ENCODE data around the gene PPDPF. TPM values are rescaled to one million over a fixed set of nuclear protein-coding genes. Genes with fewer than 3 reads are reported as not detected.

The PPDPF gene
- total RNA-seq, 2 donors from 2014 or later = 602 to 609 TPM

- intact Hi-C loops (cut with DNase I) = loop anchor here (5.0 to 10.0 kb wide), 2 partner anchors 328 to 435 kb away; partner anchors contain the start of genes ABHD16B and TPD52L2
- H3K9me3 ChIP-seq = no peaks in the 10 kb centered on the region
- H3K4me1 ChIP-seq (replicated peaks) = peaks cover 5% of the 10 kb centered on the region
- no peak for TF ChIP-seq POLR2AphosphoS5 (IDR thresholded peaks at IDR 0.05)
- TF ChIP-seq CTCF (IDR thresholded peaks at IDR 0.05) = no peak
- TF ChIP-seq POLR2A (IDR thresholded peaks at IDR 0.05) = no peak
- WGBS = 76% methylated on average over 27 of the region's 29 CpGs
- no peaks in the 10 kb centered on the region for H3K27me3 ChIP-seq (replicated peaks; ENCODE audit: insufficient read depth)
- H3K4me3 ChIP-seq = peak within 1 kb of the TSS in 1 of 2 donors; percentile 17
- H3K27ac ChIP-seq = peak within 1 kb of the TSS; percentile 73 to 80
- no peaks in the 10 kb centered on the region for H3K36me3 ChIP-seq
- DNase-seq (ENCODE audit: low spot score) = no peak
Measured at GRCh38 chr20:63536997-63537524, 16.5 kb downstream of the PPDPF start, which contains the start of gene PTK6. PTK6 (minus strand) TSS chr20:63537376; CDS start chr20:63537314, 62 bp downstream.

GRCh38 chr20:63537525-63538203, 17.1 kb downstream of the PPDPF start:
- 19% methylated on average over 34 of the region's 34 CpGs for WGBS
- TF ChIP-seq CTCF (IDR thresholded peaks at IDR 0.05) (peak; percentile 84 to 99 (median 95)), POLR2A (IDR thresholded peaks at IDR 0.05) (peak; percentile 13), POLR2AphosphoS5 (IDR thresholded peaks at IDR 0.05) (peak; percentile 60)
- Histone ChIP-seq H3K4me1 (replicated peaks) (peaks cover 5% of the 10 kb centered on the region), H3K27ac (peak overlapping the region; percentile 73 to 80), H3K9me3 (no peaks in the 10 kb centered on the region), H3K27me3 (replicated peaks; ENCODE audit: insufficient read depth) (no peaks in the 10 kb centered on the region), H3K4me3 (peak overlapping the region in 1 of 2 donors; percentile 17), H3K36me3 (no peaks in the 10 kb centered on the region)
- peak; percentile 64 for DNase-seq (ENCODE audit: low spot score)
- intact Hi-C loops (cut with DNase I) = loop anchor here (5.0 to 10.0 kb wide), 2 partner anchors 327 to 435 kb away; partner anchors contain the start of genes ABHD16B and TPD52L2

- intact Hi-C loops (cut with DNase I) = loop anchor here (5.0 to 10.0 kb wide), 2 partner anchors 326 to 434 kb away; partner anchors contain the start of genes ABHD16B and TPD52L2
- TF ChIP-seq POLR2A (IDR thresholded peaks at IDR 0.05) (no peak), POLR2AphosphoS5 (IDR thresholded peaks at IDR 0.05) (peak; percentile 88), CTCF (IDR thresholded peaks at IDR 0.05) (peak in 1 of 4 experiments; percentile 16)
- peaks cover 5% of the 10 kb centered on the region for H3K4me1 ChIP-seq (replicated peaks)
Measured at GRCh38 chr20:63538204-63539091, 17.9 kb downstream of the PPDPF start.

GRCh38 chr20:63539092-63539430, 18.5 kb downstream of the PPDPF start:
- peak overlapping the region; percentile 73 to 80 for H3K27ac ChIP-seq
- H3K4me1 ChIP-seq (replicated peaks) = peaks cover 5% of the 10 kb centered on the region
- no peak for DNase-seq (ENCODE audit: low spot score)
- 66% methylated on average over 12 of the region's 12 CpGs for WGBS
- H3K36me3 ChIP-seq = no peaks in the 10 kb centered on the region
- no peak overlapping the region for H3K4me3 ChIP-seq
- H3K9me3 ChIP-seq = no peaks in the 10 kb centered on the region
- no peaks in the 10 kb centered on the region for H3K27me3 ChIP-seq (replicated peaks; ENCODE audit: insufficient read depth)
- intact Hi-C loops (cut with DNase I) = loop anchor here (5.0 to 10.0 kb wide), 2 partner anchors 326 to 433 kb away; partner anchors contain the start of genes ABHD16B and TPD52L2
- TF ChIP-seq POLR2A (IDR thresholded peaks at IDR 0.05) (no peak), CTCF (IDR thresholded peaks at IDR 0.05) (no peak), POLR2AphosphoS5 (IDR thresholded peaks at IDR 0.05) (no peak)

More at GRCh38 chr20:63538204-63539091, 17.9 kb downstream of the PPDPF start:
- Histone ChIP-seq H3K36me3 (no peaks in the 10 kb centered on the region), H3K9me3 (no peaks in the 10 kb centered on the region), H3K27me3 (replicated peaks; ENCODE audit: insufficient read depth) (no peaks in the 10 kb centered on the region), H3K27ac (peak overlapping the region; percentile 73 to 80), H3K4me3 (peak overlapping the region in 1 of 2 donors; percentile 17)
- peak; percentile 92 for DNase-seq (ENCODE audit: low spot score)
- WGBS = 28% methylated on average over 26 of the region's 27 CpGs

Measured in prostate gland (tissue), 2 donors.